ENCODE data around the gene BMP8A.
"Not testable (repeated sequence)": the region's sequence is repeated elsewhere in the genome, so short reads cannot be mapped to it uniquely, and the experiment has no call there.

BMP8A gene

DNA sequence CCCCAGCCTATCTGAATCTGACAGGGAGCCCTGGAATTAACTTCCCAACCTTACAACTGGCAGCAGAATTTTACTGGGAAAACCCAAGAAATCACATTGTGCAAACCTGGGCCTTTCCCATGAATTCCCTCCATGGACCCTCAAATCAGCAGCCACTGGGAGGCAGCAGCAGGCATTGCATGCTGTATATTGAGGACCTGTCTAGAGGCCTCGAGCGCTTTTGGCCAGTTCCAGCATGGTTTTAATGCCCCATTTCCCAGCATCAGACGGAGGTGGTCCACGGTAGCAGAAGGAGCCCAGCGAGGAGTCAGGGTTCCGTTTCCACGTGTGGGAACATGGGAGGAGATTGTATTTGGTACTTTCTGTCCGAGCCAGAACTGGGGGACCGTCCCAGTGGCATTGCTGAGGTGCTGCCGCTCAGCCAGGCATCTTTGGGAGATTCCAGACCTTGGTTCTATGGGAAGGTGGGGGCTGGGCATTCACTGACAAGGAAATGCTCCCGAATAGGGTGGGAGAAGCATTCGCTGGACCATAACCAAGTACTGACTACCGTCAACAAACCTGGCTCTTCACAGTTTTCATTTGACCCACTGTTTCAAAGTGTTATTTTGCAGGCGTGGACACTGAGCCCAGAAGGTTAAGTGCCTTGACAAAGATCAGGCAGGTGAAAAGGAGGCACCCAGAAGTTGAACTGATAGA lies 15.9 kb downstream of the BMP8A start:
- DNase-seq (ENCODE audit: low spot score) = no peak

DNA sequence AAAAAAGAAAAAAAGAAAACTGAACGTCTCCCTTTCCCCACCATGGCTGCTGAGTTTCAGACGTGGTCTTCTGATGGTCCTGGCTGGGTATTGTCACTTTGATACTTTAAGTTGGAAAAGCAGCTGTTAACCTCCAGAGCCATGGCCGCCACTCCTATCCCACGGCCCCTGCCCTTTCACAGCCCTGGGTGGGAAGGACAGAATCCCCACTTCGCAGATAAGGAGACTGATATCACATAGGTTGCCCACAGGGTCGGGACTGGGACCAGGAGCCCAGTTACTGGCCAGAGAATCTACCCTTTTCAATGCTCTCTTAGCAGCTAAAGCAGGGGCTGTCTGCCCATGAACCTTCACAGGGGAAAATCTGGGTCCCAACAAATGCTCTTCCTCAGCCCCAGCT lies 16.8 kb downstream of the BMP8A start:
- DNase-seq (ENCODE audit: low spot score) = no peak

DNA sequence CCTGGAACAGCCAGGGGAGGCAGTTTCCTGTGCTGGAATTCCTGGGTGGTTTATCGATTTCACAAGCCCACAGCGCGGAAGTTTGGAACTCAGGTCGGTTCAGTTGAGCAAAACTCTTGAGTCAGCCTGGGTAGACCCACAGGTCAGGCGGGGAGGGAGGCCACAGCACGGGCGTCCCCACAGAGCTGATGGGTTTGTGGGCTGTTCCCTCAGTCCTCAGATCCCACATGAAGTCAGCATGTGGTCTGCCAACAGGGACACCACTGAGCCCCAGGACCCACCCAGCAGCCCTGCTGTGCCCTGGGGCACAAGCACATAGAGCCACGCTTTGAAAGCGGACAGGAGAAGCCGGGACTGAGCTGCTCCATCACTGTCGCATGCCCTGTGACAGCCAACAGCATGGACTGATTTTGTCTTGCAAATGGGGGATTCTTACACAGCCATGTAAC lies 17.4 kb downstream of the BMP8A start:
- no peak for DNase-seq (ENCODE audit: low spot score)

DNA sequence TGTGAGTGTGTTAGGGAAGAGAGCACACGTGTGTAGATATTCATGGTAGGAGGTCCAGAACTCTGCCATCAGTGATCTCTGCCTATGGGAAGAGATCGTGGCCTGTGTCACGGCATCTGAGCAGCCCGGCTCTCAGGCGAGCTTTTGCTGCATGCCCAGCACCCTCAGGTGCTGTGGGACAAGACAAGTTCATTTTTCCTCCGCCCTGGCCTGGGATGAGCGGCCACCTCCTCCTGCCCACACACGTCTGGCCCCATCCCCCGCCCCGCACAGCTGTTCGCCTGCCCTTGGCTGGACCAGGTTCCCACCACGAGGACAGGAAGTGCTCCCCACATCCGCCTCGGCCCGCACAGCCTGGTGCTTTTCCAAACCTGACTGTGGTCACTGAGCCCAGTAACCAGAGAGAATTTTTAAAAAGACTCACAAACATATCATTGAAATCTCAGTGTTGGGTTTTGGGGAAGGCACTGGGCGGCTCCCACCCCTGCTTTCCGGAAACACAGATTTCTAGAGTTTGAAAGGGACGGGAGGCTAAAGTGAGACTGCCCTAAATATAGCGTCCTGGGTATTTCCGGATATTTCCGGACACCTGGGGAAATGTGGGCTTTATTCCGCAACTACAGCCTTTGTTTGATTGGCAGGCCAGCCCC lies 18.0 kb downstream of the BMP8A start:
- no peak for DNase-seq (ENCODE audit: low spot score)

DNA sequence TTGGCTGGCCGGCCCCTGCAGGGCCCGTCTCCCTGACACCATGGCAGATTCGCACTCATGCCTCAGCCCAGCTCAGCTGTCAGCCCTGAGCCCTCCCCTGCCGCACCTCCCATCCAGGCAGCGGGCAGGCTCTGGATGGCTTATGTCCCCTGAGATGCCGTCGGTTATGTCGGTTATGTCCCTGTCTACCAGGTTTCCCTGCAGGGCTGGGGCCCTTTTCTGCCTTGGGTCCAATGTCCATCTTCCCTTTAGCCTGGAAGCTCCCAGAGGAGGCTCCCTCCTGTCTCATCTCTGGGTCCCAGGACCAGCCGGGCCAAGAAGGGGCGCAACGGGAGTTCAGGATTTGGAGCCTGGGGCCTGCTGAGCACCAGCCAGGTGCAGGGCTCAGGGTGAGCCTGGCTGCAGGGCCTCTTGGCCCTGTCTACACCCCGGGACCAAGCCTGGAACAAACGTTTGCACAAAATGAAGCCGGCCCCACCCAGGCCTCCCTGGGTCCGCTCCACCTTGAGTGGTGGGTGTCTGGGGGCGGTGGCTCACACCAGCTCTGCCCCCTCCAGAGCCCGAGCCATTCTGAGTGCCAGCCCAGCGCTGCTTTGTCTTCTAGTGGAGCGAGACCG lies 19.2 kb downstream of the BMP8A start:
- DNase-seq (ENCODE audit: low spot score) = not testable (repeated sequence)

DNA sequence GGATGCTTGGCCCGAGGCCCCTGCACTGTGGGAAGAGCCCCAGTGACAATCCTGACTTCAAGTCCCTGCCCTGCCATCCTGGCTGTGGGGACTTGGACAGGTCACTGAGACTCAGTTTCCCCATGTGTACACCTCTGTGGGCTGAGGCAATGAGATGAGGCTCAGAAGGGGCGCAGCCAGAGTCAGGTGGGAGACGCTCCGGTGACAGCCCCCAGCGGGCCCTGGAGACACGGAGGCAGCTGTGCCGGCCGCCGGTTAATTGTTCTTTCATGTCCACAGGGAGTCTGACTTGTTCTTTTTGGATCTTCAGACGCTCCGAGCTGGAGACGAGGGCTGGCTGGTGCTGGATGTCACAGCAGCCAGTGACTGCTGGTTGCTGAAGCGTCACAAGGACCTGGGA lies 20.0 kb downstream of the BMP8A start:
- DNase-seq (ENCODE audit: low spot score) = not testable (repeated sequence)

DNA sequence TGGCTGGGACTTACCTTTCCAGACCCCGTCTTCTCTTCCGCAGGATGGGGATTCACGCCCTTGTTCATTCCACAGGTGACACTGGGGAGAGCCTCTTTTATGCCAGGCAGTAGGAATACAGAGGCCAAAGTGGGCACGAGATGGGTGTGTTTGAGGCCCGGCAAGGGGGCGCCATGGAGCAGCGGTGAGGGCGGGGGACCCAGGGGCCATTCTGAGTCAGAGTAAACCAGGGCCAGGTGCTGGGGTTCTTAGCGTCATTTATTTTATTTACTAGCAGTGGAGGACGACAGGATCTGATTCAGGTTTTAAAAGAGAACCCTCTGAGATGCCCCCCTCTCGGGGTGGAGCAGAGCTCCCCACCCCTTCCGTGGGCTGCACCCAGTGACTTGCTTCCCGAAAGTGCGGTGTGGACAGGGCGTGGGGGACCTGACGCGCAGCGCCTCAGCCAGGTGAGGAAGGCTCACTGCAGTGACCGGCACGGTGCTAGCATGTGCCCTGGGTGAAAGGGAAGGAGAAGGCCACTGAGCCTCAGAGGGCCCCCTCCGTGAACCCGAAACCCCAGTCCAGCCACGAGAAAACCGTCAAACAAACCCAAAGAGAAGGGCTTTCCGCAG lies 20.9 kb downstream of the BMP8A start:
- not testable (repeated sequence) for DNase-seq (ENCODE audit: low spot score)

DNA sequence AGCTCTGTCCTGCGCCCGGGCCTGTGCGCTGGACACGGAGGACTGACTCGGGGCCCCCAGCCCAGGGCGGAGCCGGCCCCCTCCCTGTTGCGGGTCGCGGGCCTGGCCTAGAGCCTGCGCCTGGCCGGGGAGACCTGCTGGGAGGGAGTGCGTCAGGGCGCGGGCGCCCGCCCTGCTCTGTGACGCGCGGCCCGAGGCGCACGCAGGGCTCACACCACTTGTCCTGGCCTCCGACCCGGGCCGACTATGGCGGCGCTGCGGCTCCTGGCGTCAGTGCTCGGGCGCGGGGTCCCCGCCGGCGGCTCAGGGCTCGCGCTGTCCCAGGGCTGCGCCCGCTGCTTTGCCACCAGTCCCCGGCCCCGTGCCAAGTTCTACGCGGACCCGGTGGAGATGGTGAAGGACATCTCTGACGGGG lies 23.3 kb downstream of the BMP8A start:
- not testable (repeated sequence) for DNase-seq (ENCODE audit: low spot score)

DNA sequence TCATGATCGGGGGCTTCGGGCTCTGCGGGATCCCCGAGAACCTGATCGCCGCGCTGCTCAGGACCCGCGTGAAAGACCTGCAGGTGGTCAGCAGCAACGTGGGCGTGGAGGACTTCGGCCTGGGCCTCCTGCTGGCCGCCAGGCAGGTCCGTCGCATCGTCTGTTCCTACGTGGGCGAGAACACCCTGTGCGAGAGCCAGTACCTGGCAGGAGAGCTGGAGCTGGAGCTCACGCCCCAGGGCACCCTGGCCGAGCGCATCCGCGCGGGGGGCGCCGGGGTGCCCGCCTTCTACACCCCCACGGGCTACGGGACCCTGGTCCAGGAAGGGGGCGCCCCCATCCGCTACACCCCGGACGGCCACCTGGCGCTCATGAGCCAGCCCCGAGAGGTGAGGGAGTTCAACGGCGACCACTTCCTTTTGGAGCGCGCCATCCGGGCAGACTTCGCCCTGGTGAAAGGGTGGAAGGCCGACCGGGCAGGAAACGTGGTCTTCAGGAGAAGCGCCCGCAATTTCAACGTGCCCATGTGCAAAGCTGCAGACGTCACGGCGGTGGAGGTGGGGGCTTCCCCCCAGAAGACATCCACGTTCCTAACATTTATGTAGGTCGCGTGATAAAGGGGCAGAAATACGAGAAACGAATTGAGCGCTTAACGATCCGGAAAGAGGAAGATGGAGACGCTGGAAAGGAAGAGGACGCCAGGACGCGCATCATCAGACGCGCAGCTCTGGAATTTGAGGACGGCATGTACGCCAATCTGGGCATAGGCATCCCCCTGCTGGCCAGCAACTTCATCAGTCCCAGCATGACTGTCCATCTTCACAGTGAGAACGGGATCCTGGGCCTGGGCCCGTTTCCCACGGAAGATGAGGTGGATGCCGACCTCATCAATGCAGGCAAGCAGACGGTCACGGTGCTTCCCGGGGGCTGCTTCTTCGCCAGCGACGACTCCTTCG lies 24.0 kb downstream of the BMP8A start:
- DNase-seq (ENCODE audit: low spot score) = not testable (repeated sequence)

DNA sequence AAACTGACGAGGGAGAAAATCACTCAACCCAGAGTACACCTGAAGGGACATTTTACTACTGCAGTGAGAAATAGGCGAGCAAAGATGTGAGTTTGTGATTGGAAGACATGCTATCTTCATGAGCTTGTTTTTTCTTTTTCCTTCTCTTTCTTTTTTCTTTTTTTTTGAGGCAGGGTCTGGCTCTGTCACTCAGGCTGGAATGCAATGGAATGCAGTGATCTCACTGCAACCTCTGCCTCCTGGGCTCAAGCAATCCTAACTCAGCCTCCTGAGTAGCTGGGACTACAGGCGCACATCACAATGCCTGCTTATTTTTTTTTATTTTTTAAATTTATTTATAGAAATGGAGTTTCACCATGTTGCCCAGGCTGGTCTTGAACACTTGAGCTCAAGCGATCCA lies 25.4 kb downstream of the BMP8A start:
- not testable (repeated sequence) for DNase-seq (ENCODE audit: low spot score)

DNA sequence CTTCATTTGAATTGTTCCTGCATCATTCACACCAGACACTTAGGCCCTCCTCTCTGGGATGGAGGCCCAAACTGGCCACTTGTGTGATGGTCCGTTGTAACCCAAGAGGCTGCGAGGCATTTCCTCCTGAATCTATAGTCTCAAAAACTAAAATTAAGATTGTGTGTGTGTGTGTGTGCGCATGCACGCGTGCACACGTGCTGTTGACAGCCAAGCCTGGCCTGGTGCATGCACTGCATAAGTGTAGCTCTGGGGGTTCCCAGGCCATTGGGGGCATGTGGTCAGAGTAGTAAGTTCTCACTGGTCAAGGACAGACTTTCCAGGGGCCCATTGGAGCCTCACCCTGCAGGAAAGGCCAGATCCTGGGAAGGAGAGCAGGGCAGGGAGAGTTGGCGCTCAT lies 26.5 kb downstream of the BMP8A start:
- not testable (repeated sequence) for DNase-seq (ENCODE audit: low spot score)

DNA sequence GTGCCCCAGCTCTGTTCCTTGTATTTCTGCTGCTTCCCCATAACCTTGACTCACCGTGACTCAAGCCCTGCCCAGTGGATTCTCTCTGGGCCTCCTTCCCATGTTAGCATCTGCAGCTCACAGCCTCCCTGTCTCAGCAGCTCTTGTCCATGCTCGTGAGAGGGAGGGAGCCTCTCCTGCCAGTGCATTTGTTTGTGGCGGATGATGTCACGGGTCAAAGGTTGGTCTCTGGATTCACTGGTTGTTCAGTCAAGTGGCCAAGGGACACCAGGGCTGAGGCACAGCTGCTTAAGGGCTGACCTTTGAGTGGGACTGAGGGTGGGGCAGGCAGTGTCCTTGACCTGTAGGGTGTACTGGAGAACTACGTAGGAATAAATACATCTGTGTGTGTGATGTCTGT lies 27.9 kb downstream of the BMP8A start:
- DNase-seq (ENCODE audit: low spot score) = not testable (repeated sequence)

DNA sequence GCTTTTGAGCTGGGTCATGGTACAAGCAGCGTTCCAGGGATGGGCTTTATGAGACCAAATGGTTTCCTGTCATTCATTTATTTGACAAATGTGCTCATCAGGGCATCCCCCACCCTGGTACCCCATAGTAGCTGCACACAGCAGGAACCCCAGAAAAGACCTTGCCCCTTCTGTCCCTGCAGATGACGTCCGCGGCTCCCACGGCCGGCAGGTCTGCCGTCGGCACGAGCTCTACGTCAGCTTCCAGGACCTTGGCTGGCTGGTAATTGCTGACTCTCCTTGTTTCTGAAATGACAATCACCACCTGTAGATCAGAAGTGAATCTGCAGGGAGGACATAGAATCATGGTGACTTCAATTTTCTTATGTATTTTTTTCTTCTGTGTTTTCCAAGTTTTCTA lies 30.8 kb downstream of the BMP8A start:
- not testable (repeated sequence) for DNase-seq (ENCODE audit: low spot score)

DNA sequence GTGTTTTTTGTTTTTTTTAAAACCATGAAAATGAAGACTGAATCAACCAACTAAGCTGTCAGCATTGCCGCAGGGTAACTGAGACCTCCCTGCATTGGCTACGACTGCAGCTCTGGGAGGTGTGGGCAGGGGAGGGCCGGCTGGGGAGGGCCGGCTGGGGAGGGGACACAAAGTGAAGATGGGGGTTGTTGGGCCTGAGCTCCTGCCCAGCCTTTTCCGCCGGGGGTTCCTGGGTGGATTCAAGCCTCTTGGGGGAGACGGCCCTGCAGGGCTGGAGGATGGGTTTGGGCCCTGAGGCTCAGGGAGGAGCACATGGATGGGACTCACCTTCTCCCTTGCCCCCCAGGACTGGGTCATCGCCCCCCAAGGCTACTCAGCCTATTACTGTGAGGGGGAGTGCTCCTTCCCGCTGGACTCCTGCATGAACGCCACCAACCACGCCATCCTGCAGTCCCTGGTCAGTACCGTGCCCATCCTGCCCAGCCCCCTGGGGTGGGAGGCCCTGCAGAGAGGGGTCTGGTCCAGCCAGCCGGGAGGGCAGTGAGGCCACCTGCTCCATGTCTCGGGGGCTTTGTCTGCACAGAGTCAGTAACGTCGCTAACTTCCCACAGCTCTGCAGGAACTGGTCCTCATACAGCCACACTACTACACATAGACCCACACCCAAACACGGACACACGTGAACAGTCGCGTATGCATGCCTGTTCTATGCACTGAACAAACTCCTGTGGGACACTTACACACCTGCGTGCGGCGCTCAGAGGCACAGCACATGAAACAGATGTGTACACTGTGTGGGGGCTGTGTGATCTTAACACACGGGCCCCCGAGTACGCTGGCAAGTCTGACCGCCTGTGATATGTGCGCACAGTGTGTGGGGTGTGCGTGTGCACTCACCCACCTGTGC lies 31.5 kb downstream of the BMP8A start:
- DNase-seq (ENCODE audit: low spot score) = no peak

DNA sequence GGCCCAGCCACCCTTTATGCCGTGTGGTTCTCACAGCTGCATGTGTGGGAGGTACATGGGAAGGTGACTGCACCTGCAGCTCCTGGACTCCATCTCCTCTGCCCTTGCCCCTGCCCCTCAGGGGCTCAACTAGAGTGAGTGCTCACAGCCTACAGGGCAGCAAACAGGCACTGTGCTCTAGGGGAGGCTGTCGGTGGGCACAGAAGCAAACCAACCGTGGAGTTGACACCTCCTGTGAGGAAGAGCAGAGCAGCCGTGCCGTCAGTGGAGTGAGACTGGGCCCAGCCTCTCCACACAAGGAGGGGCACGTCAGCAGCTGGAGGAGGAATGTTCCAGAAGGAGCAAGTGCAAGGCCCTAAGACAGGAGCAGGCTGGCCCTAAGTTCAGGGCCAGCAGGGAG lies 32.7 kb downstream of the BMP8A start:
- no peak for DNase-seq (ENCODE audit: low spot score)

DNA sequence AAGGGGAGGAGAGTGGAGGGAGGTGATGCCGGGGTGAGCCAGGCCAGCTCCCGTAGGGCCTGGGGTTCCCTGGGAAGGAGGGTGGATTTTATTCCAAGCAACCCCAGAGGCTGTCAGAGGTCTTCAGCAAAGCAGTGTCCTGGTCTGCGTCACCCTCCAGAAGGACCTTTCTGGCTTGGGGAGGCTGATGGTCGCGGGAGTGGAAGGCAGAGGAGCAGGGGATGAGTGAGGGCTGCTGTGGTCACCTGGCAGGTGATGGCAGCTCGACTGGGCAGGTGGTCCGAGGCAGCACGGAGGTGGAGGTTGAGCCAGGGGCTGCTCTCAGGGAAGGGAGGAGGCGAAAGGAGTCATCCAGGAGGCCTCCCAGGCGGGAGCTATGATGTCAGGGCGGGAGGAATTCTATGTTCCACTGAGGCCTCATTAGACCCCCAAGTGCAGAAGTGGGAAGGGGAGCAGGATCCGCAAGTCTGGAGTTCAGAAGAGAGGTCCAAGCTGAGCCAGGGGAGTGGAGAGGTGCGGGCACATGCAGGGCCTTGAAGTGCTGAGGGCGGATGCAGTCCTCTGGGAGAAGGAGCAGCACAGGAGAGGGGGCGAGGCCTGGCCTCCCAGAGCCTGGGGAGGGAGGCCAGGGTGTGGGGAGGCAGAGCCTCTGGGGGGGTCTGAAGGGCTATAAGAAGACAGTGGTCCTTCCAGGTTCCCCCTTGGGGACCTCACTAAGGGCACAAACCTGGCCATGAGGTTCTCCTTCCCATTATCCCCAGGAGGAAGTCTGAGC lies 33.3 kb downstream of the BMP8A start:
- no peak for DNase-seq (ENCODE audit: low spot score)

DNA sequence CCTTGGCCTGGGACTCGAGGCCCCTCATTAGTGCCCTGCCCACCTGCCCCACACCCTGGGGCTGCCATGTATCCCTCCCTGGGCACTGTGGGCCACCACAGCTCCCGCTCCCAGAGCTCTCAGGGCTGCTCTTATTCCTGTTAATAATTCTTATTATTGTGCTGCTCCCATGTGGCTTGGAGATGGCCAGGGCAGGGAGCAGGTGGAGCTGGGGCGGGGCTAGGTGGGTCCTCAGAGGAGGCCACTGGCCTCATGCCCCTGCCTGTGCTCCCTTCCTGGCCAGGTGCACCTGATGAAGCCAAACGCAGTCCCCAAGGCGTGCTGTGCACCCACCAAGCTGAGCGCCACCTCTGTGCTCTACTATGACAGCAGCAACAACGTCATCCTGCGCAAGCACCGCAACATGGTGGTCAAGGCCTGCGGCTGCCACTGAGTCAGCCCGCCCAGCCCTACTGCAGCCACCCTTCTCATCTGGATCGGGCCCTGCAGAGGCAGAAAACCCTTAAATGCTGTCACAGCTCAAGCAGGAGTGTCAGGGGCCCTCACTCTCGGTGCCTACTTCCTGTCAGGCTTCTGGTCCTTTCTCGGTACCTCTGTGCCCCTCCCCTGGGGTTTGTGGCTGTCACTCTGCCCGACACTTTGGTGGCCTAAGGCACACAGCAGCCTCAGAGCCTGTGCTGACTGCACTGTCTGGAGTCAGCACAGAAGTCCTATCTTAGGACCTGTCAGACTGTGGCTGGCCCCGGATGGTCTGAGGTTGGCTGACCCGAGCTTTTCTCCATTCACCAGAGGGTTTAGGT lies 34.1 kb downstream of the BMP8A start:
- DNase-seq (ENCODE audit: low spot score) = no peak

DNA sequence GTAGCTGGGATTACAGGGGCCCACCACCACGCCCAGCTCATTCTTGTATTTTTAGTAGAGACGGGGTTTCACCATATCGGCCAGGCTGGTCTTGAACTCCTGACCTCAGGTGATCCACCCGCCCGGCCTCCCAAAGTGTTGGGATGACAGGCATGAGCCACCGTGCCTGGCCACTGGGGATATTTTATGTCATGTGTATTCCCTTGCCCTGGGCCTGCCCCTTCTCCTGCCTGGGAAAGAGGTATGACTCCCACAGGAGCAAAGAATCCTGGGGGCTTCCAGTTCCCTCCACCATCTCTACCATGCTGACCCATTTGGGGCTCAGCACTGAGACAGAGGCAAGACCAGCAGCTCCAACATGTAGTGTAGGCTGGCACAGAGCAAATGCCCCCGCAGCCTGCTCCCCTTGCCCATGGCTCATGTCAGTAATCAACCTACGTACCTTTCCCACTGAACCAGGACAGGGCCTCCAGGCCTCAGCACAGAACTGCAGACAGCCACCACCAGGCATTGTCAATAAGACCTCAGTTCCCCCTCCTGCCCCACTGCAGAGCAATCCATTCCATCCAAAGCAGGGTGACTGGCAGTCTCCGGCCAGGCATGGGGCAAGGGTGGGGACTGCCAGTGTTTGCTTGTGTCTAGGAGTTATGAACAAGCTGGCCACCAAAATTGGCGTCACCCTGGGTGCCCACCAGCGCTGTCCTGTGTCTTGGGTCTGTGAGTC lies 35.2 kb downstream of the BMP8A start:
- no peak for DNase-seq (ENCODE audit: low spot score)
